A549 (cell line): ENCODE data around the gene CACNB1. TPM values are rescaled to one million over a fixed set of nuclear protein-coding genes. Genes with fewer than 3 reads are reported as not detected.

Experiments used
- ATAC-seq, 2 experiments: fragments of 200-7000 bp in 1 of 2; fragments of >200 bp in 1 of 2; cut with Nextera tagmentation in 1 of 2; cut with Tn5 transposase in 1 of 2; 3 replicates each; pipeline versions ENCODE4 v1.8.0 to v1.9.1; 2018 to 2020; ENCODE audit warnings: mild to moderate bottlenecking in 1 of 2, moderate library complexity in 1 of 2
- CTCF ChIA-PET: fragments of 300-600 bp; sonication (Branson Sonifier 250); formaldehyde crosslinking; extraction: SDS; loops from one replicate; lab custom pipeline; 2021; ENCODE audit warnings: antibody characterized with exemption, inconsistent platforms; lab: Yijun Ruan, JAX
- POLR2A ChIA-PET: fragments of 350-600 bp; formaldehyde crosslinking; extraction: SDS; loops from one replicate; lab custom pipeline; 2021; ENCODE audit warnings: antibody characterized with exemption, inconsistent platforms; lab: Yijun Ruan, JAX
- DNase-seq, 2 experiments: peaks; one replicate each; pipeline versions ENCODE4 v3.0.0 to v3.0.0-alpha.2; 2011 to 2016; ENCODE audit warnings: low read depth in 1 of 2, low spot score in 1 of 2
- FAIRE-seq: peaks from 2 replicates; lab custom pipeline; 2011; peaks lifted over from hg19 to GRCh38; lab: Jason Lieb, UNC
- H3K27ac ChIP-seq, 2 experiments: fragments of >200 bp; sonication (Bioruptor Twin); formaldehyde crosslinking; 3 replicates each; pipeline ENCODE4 v1.5.1; 2016 to 2017
- H3K4me1 ChIP-seq: fragments of >200 bp; sonication (Bioruptor Twin); formaldehyde crosslinking; 3 replicates; pipeline ENCODE4 v1.6.1; 2016
- H3K4me2 ChIP-seq: fragments of >200 bp; sonication (Bioruptor Twin); formaldehyde crosslinking; 3 replicates; pipeline ENCODE4 v1.6.1; 2016
- H3K4me3 ChIP-seq: fragments of >200 bp; sonication (Bioruptor Twin); formaldehyde crosslinking; 3 replicates; pipeline ENCODE4 v1.5.1; 2016
- H3K9me3 ChIP-seq: fragments of >200 bp; sonication (Bioruptor Twin); formaldehyde crosslinking; 3 replicates; pipeline ENCODE4 v1.6.1; 2016
- BCL3 ChIP-seq: fragments of >200 bp; sonication (Bioruptor Twin); formaldehyde crosslinking; IDR thresholded peaks from 3 replicates; pipeline ENCODE4 v1.6.1; 2016
- CHD4 ChIP-seq: fragments of 200-600 bp; sonication (generic); IDR thresholded peaks from 2 replicates; pipeline ENCODE4 v1.6.1; 2016; ENCODE audit warnings: antibody characterized with exemption, mild to moderate bottlenecking, borderline replicate concordance
- E2F6 ChIP-seq: IDR thresholded peaks from 2 replicates; pipeline ENCODE4 v1.6.1; 2012; ENCODE audit warnings: low read depth, borderline replicate concordance
- EHF ChIP-seq: fragments of 250-450 bp; sonication (Bioruptor Pico); IDR thresholded peaks from 2 replicates; pipeline ENCODE4 v1.5.0; 2020; ENCODE audit warnings: mild to moderate bottlenecking
- EP300 ChIP-seq, 2 experiments: fragments of >200 bp; sonication (Bioruptor Twin); formaldehyde crosslinking; IDR thresholded peaks; 2 replicates in 1 of 2; 3 replicates in 1 of 2; pipeline ENCODE4 v1.6.1; 2016 to 2017
- ESRRA ChIP-seq: fragments of 150-350 bp; IDR thresholded peaks from 2 replicates; pipeline ENCODE4 v1.6.1; 2014; ENCODE audit warnings: mild to moderate bottlenecking, low read length, borderline replicate concordance
- FOSB ChIP-seq: fragments of 250-450 bp; sonication (Bioruptor Pico); IDR thresholded peaks from 2 replicates; pipeline ENCODE4 v1.5.0; 2020; ENCODE audit warnings: mild to moderate bottlenecking, moderate library complexity
- FOXS1 ChIP-seq: fragments of 250-450 bp; sonication (Bioruptor Pico); IDR thresholded peaks from 2 replicates; pipeline ENCODE4 v1.5.0; 2020; ENCODE audit warnings: mild to moderate bottlenecking, moderate library complexity
- HDAC2 ChIP-seq: fragments of 200-600 bp; sonication (generic); IDR thresholded peaks from 2 replicates; pipeline ENCODE4 v1.6.1; 2016
- HEYL ChIP-seq: fragments of 250-450 bp; sonication (Bioruptor Pico); IDR thresholded peaks from 2 replicates; pipeline ENCODE4 v1.8.0; 2021; ENCODE audit warnings: mild to moderate bottlenecking, moderate library complexity
- HMGXB4 ChIP-seq: fragments of 250-450 bp; sonication (Bioruptor Pico); IDR thresholded peaks from 2 replicates; pipeline ENCODE4 v1.5.0; 2021; ENCODE audit warnings: mild to moderate bottlenecking, moderate library complexity, borderline replicate concordance
- HOXA7 ChIP-seq: fragments of 250-450 bp; sonication (Bioruptor Pico); IDR thresholded peaks from 2 replicates; pipeline ENCODE4 v1.5.0; 2020; ENCODE audit warnings: mild to moderate bottlenecking, moderate library complexity
- HOXB13 ChIP-seq: fragments of 250-450 bp; sonication (Bioruptor Pico); IDR thresholded peaks from 2 replicates; pipeline ENCODE4 v1.5.0; 2020; ENCODE audit warnings: low read depth, mild to moderate bottlenecking, moderate library complexity
- KDM5A ChIP-seq: fragments of 200-600 bp; sonication (generic); IDR thresholded peaks from 2 replicates; pipeline ENCODE4 v1.6.1; 2016; ENCODE audit warnings: antibody characterized with exemption, mild to moderate bottlenecking
- MAFK ChIP-seq: fragments of 450-650 bp; IDR thresholded peaks from 2 replicates; pipeline ENCODE4 v1.6.1; 2014; ENCODE audit not compliant: partially characterized antibody
- MAZ ChIP-seq: fragments of 150-350 bp; IDR thresholded peaks from 2 replicates; pipeline ENCODE4 v1.6.1; 2014; ENCODE audit warnings: antibody characterized with exemption, low read depth, low read length, borderline replicate concordance
- NPAS2 ChIP-seq: fragments of 250-450 bp; sonication (Bioruptor Pico); IDR thresholded peaks from 2 replicates; pipeline ENCODE4 v1.8.0; 2022; ENCODE audit warnings: mild to moderate bottlenecking, moderate library complexity, borderline replicate concordance
- NR3C1 ChIP-seq: fragments of >200 bp; sonication (Bioruptor Twin); formaldehyde crosslinking; IDR thresholded peaks from 3 replicates; pipeline ENCODE4 v1.6.1; 2017
- PBX3 ChIP-seq: IDR thresholded peaks from 2 replicates; pipeline ENCODE4 v1.6.1; 2012
- PHF8 ChIP-seq: fragments of 200-600 bp; sonication (generic); IDR thresholded peaks from 2 replicates; pipeline ENCODE4 v1.6.1; 2016; ENCODE audit warnings: low read depth, mild to moderate bottlenecking, antibody characterized with exemption, moderate library complexity, borderline replicate concordance
- POLR2A ChIP-seq: IDR thresholded peaks from 2 replicates; pipeline ENCODE4 v1.6.1; 2012; ENCODE audit warnings: mild to moderate bottlenecking, low read length
- RCOR1 ChIP-seq: fragments of 150-350 bp; IDR thresholded peaks from 2 replicates; pipeline ENCODE4 v1.6.1; 2014; ENCODE audit warnings: antibody characterized with exemption, low read length, low read depth
- REST ChIP-seq: fragments of 200-600 bp; sonication (generic); IDR thresholded peaks from 2 replicates; pipeline ENCODE4 v1.6.1; 2016; ENCODE audit warnings: antibody characterized with exemption, mild to moderate bottlenecking, moderate library complexity
- RNF2 ChIP-seq: fragments of 200-600 bp; sonication (generic); IDR thresholded peaks from 2 replicates; pipeline ENCODE4 v1.6.1; 2016; ENCODE audit warnings: low read depth, mild to moderate bottlenecking, antibody characterized with exemption, moderate library complexity, borderline replicate concordance
- SMC3 ChIP-seq: fragments of >200 bp; sonication (Bioruptor Twin); formaldehyde crosslinking; IDR thresholded peaks from 3 replicates; pipeline ENCODE4 v1.6.1; 2018; ENCODE audit warnings: inconsistent platforms
- TP53 ChIP-seq: fragments of 250-450 bp; sonication (Bioruptor Pico); IDR thresholded peaks from 2 replicates; pipeline ENCODE4 v1.5.0; 2021; ENCODE audit warnings: mild to moderate bottlenecking, moderate library complexity
- USF2 ChIP-seq: fragments of 450-650 bp; IDR thresholded peaks from 2 replicates; pipeline ENCODE4 v1.6.1; 2014; ENCODE audit warnings: antibody characterized with exemption
- ZC3H11A ChIP-seq: fragments of 450-650 bp; IDR thresholded peaks from 2 replicates; pipeline ENCODE4 v1.6.1; 2014; ENCODE audit warnings: antibody characterized with exemption, mild to moderate bottlenecking
- WGBS: methylation state at CpG from one replicate; pipeline ENCODE4 v1.1.6; 2017; ENCODE audit errors: missing lambda C conversion rate; 5-methylcytosine and 5-hydroxymethylcytosine counted together
- polyA plus RNA-seq, 4 experiments: library from polyadenylated mRNA; depleted of rRNA in 3 of 4; stranded (reverse); fragments of >200 nt; fragmentation: RNase III in 1 of 4; extraction: RNeasy Plus Mini Kit Qiagen cat#74134 plus additional on column Dnase treatment in 1 of 4; gene quantifications; 2 replicates in 3 of 4; 3 replicates in 1 of 4; pipeline ENCODE4 v1.2.3, GENCODE V29; 2011 to 2017

CACNB1 gene
- polyA plus RNA-seq, 2 of the 4 experiments (the other 2 are of a cell fraction), result 3.6 to 3.9 TPM

GRCh38 chr17:39183045-39183444 is 14.4 kb downstream of the CACNB1 start:
- Histone ChIP-seq H3K9me3 (no peaks in the 10 kb centered on the region), H3K27ac (no peak overlapping the region)
- 93% methylated on average over 5 of the region's 5 CpGs for WGBS
- POLR2A ChIA-PET, result no interaction called here
- TF ChIP-seq PHF8 (no peak), FOXS1 (CRISPR knock-in tag) (no peak), HDAC2 (no peak), USF2 (no peak), NR3C1 (no peak), POLR2A (no peak), ZC3H11A (no peak), MAFK (no peak), E2F6 (no peak), RCOR1 (no peak), MAZ (no peak)
- TF ChIP-seq, all 56 proteins: peak for 0
- peaks cover 10% of the 10 kb centered on the region for H3K4me1 ChIP-seq
- H3K4me2 ChIP-seq, result no peak overlapping the region
- no peak for DNase-seq
- ATAC-seq, result no peak
- H3K4me3 ChIP-seq, result no peak overlapping the region
- CTCF ChIA-PET, result interaction anchor here (0.7 to 22.2 kb wide), 9 partner anchors 9 to 62 kb away, joined by 3 to 612 read pairs (median 4); partner anchors contain the start of genes ARL5C and PLXDC1
- FAIRE-seq, result no peak

- no peak overlapping the region for H3K27ac ChIP-seq
- no peak overlapping the region for H3K4me3 ChIP-seq
- ATAC-seq (no peak), FAIRE-seq (no peak), DNase-seq (no peak)
- peaks cover 12% of the 10 kb centered on the region for H3K4me1 ChIP-seq
- CTCF ChIA-PET, result interaction anchor here (1.4 to 30.5 kb wide), 3 partner anchors 25 to 59 kb away, joined by 4 to 612 read pairs (median 453); partner anchors contain the start of genes ARL5C and PLXDC1
- H3K4me2 ChIP-seq, result no peak overlapping the region
- 85% methylated on average over 5 of the region's 5 CpGs for WGBS
- TF ChIP-seq HOXB13 (no peak), PBX3 (no peak), HOXA7 (CRISPR knock-in tag) (no peak), NPAS2 (no peak), EP300 (IDR thresholded peaks at IDR 0.05) (no peak), FOSB (no peak), POLR2A (no peak), BCL3 (no peak), CHD4 (no peak), TP53 (CRISPR knock-in tag) (no peak), KDM5A (no peak), ZC3H11A (no peak), HMGXB4 (CRISPR knock-in tag) (no peak), SMC3 (no peak), ESRRA (no peak), RNF2 (no peak), HEYL (CRISPR knock-in tag) (no peak), HDAC2 (no peak), REST (no peak), EHF (CRISPR knock-in tag) (no peak)
- POLR2A ChIA-PET, result no interaction called here
- H3K9me3 ChIP-seq, result no peaks in the 10 kb centered on the region
Observed at GRCh38 chr17:39181303-39181702, 16.2 kb downstream of the CACNB1 start.
